GM08714 (cell line): ENCODE data around the gene OPN1SW.

Experiments used
- H3K4me3 ChIP-seq: fragments of 200-500 bp; sonication (Bioruptor generic); 2 replicates; pipeline ENCODE4 v1.5.1; 2014; ENCODE audit warnings: mild to moderate bottlenecking, low read length, inconsistent platforms
- ZNF274 ChIP-seq: IDR thresholded peaks from 2 replicates; pipeline ENCODE4 v1.6.1; 2012; ENCODE audit warnings: mild to moderate bottlenecking, low read depth, low read length

The OPN1SW gene, protein sequence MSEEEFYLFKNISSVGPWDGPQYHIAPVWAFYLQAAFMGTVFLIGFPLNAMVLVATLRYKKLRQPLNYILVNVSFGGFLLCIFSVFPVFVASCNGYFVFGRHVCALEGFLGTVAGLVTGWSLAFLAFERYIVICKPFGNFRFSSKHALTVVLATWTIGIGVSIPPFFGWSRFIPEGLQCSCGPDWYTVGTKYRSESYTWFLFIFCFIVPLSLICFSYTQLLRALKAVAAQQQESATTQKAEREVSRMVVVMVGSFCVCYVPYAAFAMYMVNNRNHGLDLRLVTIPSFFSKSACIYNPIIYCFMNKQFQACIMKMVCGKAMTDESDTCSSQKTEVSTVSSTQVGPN

DNA sequence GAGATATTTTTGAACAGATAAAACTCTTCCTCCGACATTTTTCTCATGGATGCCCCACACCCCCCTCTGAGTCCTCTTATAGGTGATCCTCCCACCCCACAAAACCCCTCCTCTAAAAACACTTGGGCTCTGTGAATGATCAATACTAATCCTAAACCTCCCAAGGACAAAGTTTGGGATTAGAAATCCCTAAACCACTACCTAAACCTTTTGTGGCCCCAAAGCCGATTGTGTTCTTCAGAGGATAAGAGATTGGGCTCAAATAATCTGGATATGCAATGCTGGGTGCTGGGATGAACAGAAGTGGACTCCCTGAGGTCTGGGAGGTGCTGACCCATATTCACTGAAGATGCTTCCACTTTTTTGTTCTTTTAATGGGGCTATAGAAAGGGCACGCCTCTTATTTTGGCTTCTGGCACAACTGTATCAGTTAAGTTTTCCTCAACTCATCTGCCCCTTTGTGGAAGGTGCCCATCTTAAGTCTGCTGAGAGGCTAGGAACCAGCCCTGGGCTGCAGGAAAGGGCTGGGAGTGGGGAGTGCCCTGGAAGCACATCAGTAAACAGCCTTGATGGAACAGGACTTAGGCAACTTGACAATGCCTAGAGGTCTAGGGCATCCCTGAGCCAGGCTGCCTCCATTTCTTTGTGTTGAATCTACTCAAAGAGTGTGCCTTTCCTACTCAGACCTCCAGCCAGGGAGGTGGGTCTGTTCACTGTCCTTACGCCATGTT lies at the start of gene OPN1SW:
Gene OPN1SW, minus strand, starts transcription at position 51 of the 731 bp plus-strand sequence. Its CDS starts 13 bp downstream, at position 38.
- H3K4me3 ChIP-seq = no peak within 1 kb of the TSS

DNA sequence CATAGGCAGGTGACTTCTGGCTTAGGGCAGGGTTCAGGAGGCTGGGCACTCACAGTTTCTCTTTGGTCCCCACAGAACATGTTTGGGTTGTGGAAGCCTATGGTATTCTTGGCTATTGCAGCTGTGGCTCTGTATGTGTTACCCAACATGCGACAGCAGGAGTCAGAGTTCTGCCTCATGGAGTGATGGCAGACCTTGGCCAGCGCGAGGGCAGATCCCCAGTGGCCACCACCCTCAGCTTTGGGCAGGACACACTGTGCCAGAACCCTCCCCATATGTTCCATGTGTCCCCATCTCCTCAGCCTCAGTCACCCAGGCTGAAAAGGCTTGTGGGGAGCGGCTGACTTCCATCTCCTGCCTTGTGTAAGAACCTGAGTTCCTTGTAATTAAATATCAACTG lies 46.1 kb upstream of the OPN1SW start:
- TF ChIP-seq ZNF274 = no peak
- no peak overlapping the region for H3K4me3 ChIP-seq

More for the DNA sequence above, at the start of gene OPN1SW:
- TF ChIP-seq ZNF274 = no peak

DNA sequence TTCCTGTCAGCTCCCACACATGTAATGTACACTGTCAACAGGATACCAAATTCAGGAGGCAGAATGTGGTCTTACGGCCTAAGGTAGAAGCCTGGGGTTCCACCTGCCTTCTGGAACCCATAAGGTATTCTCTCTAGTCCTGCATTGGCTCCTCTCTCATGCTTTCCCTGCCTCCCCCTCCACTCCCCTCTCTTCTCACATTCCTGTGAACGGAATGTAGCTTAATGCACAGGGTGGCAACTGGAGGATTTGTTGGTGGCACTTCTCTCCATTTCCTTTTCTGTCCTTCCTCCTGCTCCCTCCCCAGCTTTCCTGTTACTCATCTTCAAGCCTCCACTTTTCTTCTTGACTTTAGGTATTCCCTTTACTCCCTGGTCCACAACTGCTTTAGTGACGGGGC lies 43.1 kb upstream of the OPN1SW start:
- no peak overlapping the region for H3K4me3 ChIP-seq
- no peak for TF ChIP-seq ZNF274

DNA sequence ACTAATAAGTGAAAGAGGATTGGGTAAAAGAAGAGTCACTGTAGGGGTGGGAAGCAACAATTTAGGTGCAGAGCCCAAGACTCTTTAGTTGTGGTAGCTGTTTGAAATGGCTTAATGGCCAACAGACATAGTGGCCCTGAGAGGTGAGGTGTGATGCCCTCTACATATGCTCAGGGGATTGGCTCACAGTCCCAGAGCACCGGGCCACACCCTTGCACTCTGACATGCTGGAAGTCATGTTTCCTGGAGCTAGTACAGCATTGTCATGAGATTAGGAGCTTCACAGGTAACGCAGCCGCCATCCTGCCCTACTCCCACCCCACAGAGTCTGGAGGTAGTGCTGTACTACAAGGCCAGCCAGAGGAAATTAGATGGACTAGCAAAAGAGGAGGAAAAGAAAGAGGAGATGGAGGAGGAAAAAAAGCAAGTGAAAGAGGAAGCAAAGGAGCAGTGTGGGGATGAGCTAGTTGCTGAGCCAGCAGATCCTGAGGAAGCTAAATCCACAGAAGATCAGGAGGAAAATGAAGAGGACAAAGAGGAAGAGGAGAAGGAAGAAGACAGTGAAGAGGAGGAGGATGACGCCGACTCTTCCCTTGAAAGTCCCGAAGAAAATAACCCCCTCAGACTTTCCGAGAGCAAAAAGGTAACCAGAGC lies 39.8 kb upstream of the OPN1SW start:
- H3K4me3 ChIP-seq = no peak overlapping the region
- TF ChIP-seq ZNF274 = no peak

DNA sequence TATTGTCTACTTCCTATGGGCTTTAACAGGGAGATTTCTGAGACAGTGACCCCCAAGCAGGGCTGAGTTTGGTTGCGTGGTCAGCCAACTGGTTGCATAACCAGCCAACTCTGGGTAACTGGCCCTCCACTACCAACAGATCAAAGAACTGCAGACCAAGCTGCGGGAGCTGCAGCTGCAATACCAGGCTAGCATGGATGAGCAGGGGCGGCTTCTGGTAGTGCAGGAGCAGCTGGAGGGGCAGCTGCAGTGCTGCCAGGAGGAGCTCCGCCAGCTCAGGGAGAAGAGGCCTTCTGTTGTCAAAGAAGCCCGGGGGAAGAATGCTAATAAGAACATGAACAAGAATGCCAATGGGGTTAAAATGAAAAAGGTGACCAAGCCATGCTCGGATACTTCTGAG lies 38.9 kb upstream of the OPN1SW start:
- TF ChIP-seq ZNF274 = no peak
- H3K4me3 ChIP-seq = no peak overlapping the region

DNA sequence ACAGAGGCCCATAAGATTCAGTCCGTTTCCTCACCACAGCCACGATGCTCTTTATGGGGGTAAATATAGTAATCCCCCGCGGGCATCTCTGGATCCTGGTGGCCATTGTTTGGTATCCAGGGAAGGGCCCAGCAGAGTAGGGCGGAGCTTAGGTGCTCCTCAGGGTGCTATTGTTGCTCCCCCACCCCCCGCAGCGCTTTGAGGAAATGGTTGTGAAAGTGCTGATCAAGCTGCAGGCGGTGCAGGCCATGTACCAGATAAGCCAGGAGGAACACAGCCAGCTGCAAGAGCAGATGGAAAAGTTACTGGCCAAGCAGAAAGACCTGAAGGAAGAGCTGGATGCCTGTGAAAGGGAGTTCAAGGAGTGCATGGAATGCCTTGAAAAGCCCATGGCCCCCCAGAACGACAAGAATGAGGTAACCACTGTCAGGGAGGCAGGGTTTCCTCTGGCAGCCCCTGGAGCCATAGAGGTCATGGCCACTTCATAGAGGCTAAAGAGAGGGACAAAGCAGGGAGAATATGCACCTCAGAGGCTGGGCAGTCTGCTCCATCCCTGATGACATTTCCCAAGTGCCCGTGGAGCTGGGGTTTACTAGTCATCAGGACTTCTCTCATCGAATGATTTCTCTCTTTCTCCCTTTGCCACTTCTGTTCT lies 37.0 kb upstream of the OPN1SW start:
- no peak overlapping the region for H3K4me3 ChIP-seq
- no peak for TF ChIP-seq ZNF274

- no peak overlapping the region for H3K4me3 ChIP-seq
- no peak for TF ChIP-seq ZNF274
Measured at GRCh38 chr7:128811631-128812430, 36.2 kb upstream of the OPN1SW start.

DNA sequence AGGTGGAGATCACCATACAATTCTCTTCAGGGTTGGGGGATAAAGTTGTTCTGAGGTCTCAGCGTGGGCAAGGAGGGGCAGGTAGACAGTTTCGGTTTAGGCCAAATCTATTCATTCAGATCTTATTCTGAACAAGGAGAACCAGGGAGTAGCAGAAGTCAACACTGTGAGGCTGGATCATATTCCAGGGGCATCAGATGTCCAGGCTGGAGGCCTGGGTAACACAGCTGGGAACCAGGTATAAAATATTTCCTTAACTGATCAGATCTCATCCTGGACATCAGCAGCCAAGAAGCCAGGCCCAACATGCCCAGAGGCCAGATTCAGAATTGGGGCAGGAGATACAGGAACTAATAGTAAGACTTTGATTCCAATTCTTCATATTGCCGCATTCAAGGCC lies 35.4 kb upstream of the OPN1SW start:
- H3K4me3 ChIP-seq = no peak overlapping the region
- TF ChIP-seq ZNF274 = no peak

DNA sequence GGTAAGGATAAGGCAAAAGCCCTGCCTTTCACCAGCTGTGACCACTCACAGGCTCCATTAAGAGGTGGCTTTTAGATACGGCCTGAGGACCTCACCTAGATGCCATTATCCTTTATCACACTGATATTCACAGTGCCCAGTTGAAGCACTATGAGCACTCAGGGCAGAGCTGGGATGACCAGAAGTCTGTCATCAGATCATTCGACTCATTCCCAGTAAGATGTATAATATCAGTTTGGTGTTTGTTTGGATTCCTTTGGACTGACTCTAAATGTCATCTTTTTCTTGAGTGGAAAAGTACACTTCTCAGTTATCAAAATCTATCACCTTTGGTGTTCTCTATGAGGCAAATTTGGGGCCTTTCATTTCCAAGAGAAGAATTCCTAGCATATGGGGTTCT lies 34.9 kb upstream of the OPN1SW start:
- TF ChIP-seq ZNF274 = no peak
- no peak overlapping the region for H3K4me3 ChIP-seq

DNA sequence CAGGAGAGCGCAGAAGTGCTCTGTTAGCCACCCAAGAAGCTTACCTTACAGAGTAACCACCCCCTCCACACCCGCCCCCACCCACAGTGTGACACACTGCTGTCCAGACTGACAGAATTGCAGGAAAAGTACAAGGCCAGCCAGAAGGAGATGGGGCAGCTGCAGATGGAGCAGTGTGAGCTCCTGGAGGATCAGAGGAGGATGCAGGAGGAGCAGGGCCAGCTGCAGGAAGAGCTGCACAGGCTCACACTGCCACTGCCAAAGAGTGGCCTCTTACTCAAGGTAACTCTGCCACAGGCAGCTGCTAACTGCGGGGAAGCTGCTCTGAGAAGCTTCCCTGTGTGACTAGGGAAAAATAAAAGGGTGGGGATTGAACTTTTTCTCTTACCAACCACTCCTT lies 33.8 kb upstream of the OPN1SW start:
- TF ChIP-seq ZNF274 = no peak
- H3K4me3 ChIP-seq = no peak overlapping the region

DNA sequence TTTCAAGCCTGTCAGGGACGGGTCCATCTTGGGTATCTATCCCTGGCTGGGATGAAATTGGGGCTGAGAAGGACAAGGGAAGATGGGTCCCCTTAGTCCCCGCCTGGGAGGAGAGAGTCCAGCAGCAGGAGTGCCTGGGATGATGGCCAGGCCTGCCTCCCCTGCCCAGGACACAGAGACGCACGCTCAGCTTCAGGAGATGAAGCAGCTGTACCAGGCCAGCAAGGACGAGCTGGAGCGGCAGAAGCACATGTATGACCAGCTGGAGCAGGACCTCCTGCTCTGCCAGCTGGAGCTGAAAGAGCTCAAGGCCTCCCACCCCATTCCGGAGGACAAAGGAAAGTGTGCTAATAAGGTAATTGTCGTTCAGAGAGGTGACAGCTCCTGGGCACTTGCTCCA lies 31.6 kb upstream of the OPN1SW start:
- H3K4me3 ChIP-seq = no peak overlapping the region
- no peak for TF ChIP-seq ZNF274

GRCh38 chr7:128805225-128805624 lies 29.6 kb upstream of the OPN1SW start:
- no peak overlapping the region for H3K4me3 ChIP-seq
- no peak for TF ChIP-seq ZNF274

DNA sequence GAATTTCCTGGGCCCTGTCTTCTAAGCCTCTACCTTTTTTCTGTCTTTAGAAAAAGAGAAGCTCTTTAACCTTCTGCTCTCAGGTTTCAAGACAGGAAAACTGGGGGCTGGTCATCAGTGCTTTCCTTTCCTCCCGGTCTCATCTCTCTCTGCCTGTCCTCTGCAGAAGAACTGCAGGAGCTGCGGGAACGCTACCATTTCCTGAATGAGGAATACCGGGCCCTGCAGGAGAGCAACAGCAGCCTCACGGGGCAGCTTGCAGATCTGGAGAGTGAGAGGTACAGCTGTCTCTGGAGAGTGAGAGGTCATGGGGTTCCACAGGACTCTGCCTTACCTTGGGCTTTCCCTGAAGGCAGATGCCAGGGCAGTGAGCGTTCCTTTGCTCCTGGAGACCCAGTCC lies 28.9 kb upstream of the OPN1SW start:
- no peak overlapping the region for H3K4me3 ChIP-seq
- no peak for TF ChIP-seq ZNF274
